Measurements from ENCODE around the gene SPARCL1. TPM values are rescaled to one million over a fixed set of nuclear protein-coding genes. Genes with fewer than 3 reads are reported as not detected.

The SPARCL1 gene
- polyA plus RNA-seq, 1 of the 3 experiments (the other 2 are of a cell fraction) = not detected

DNA sequence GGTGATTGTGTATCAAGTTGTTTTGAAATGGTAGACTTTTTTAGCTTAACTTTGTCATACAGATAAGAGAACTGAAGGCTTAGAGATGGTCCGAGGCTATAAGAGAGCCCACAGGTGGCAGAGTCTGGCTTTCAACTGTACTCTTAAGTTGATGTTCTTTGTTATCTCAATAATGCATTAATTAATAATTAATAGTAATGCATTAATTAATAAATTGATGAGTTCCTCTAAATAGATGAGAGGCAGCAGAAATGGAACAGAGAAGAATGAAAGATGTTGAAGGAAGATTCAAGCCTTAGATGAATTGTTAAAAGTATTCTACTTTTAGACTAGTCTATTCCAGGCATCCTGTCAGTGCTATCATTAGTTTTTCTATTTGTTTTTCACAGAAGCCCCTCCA, 84.4 kb downstream of the SPARCL1 start:
- no peak overlapping the region for H3K4me3 ChIP-seq (ENCODE audit: low read depth in 2 of 2, low read length in 1 of 2)
- no peaks in the 10 kb centered on the region for H3K9me2 ChIP-seq
- H2AFZ ChIP-seq (ENCODE audit: low read depth) = no peak overlapping the region
- no peak overlapping the region for H3K4me2 ChIP-seq
- no peaks in the 10 kb centered on the region; the same call in 1 of the 2 replicates for H3K79me2 ChIP-seq (ENCODE audit: insufficient read depth)
- no peaks in the 10 kb centered on the region for H3F3A ChIP-seq (replicated peaks; ENCODE audit: insufficient read depth)
- H3K36me3 ChIP-seq (replicated peaks in 1 of 2; ENCODE audit: control insufficient read depth in 1 of 2, insufficient read depth in 2 of 2, low read length in 1 of 2) = peaks cover 38 to 47% of the 10 kb centered on the region in 2 experiments
- H3K27ac ChIP-seq (ENCODE audit: low read depth in 2 of 2, low read length in 1 of 2) = no peak overlapping the region
- ChIA-PET POLR2A (no interaction called here), CTCF (interaction anchor here (0.7 to 2.2 kb wide), 2 partner anchors 9 to 22 kb away, joined by 3 to 6 read pairs; no protein-coding TSS in a partner anchor)
- no peaks in the 10 kb centered on the region for H3K9me3 ChIP-seq
- H4K20me1 ChIP-seq (ENCODE audit: insufficient read depth) = no peaks in the 10 kb centered on the region
- no peak for DNase-seq
- no peak overlapping the region for H3K9ac ChIP-seq
- H3K27me3 ChIP-seq (ENCODE audit: insufficient read depth) = no peaks in the 10 kb centered on the region
- 91% methylated on average over 1 of the region's 1 CpG for WGBS (ENCODE audit: low lambda C conversion rate)
- TF ChIP-seq, protein P1, sequence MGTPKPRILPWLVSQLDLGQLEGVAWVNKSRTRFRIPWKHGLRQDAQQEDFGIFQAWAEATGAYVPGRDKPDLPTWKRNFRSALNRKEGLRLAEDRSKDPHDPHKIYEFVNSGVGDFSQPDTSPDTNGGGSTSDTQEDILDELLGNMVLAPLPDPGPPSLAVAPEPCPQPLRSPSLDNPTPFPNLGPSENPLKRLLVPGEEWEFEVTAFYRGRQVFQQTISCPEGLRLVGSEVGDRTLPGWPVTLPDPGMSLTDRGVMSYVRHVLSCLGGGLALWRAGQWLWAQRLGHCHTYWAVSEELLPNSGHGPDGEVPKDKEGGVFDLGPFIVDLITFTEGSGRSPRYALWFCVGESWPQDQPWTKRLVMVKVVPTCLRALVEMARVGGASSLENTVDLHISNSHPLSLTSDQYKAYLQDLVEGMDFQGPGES (IDR thresholded peaks at IDR 0.05; ENCODE audit: low read depth, low read length) = no peak
- no peak for TF ChIP-seq POLR2AphosphoS5 (IDR thresholded peaks at IDR 0.05; ENCODE audit: low read depth, low read length)
- TF ChIP-seq ELF1 (IDR thresholded peaks at IDR 0.05) = no peak
- no peak for TF ChIP-seq FOXM1 (IDR thresholded peaks at IDR 0.05; ENCODE audit: low read depth)
- TF ChIP-seq GATA2 (CRISPR knock-in tag; IDR thresholded peaks at IDR 0.05) = no peak
- no peak for TF ChIP-seq RCOR1 (IDR thresholded peaks at IDR 0.05; ENCODE audit: low read length)
- no peak for TF ChIP-seq JUND (IDR thresholded peaks at IDR 0.05)
- TF ChIP-seq RAD21 (IDR thresholded peaks at IDR 0.05; ENCODE audit: low read length) = no peak
- no peak for TF ChIP-seq SMC3 (IDR thresholded peaks at IDR 0.05; ENCODE audit: low read depth, low read length)
- TF ChIP-seq CHD2 (IDR thresholded peaks at IDR 0.05; ENCODE audit: low read length, partially characterized antibody) = no peak
- no peak for TF ChIP-seq EP300 (IDR thresholded peaks at IDR 0.05; ENCODE audit: borderline replicate concordance in 1 of 2, low read depth in 1 of 2, low read length in 1 of 2)
- no peak for TF ChIP-seq RFX5 (IDR thresholded peaks at IDR 0.05; ENCODE audit: low read length)
- no peak for TF ChIP-seq TEAD4 (IDR thresholded peaks at IDR 0.05; ENCODE audit: borderline replicate concordance, insufficient read depth)
- no peak for TF ChIP-seq NRF1 (IDR thresholded peaks at IDR 0.05; ENCODE audit: low read depth, low read length)
- TF ChIP-seq MEF2A (IDR thresholded peaks at IDR 0.05; ENCODE audit: borderline replicate concordance, low read depth) = no peak
- no peak for TF ChIP-seq YY1 (IDR thresholded peaks at IDR 0.05; ENCODE audit: low read depth)
- TF ChIP-seq, protein P2, sequence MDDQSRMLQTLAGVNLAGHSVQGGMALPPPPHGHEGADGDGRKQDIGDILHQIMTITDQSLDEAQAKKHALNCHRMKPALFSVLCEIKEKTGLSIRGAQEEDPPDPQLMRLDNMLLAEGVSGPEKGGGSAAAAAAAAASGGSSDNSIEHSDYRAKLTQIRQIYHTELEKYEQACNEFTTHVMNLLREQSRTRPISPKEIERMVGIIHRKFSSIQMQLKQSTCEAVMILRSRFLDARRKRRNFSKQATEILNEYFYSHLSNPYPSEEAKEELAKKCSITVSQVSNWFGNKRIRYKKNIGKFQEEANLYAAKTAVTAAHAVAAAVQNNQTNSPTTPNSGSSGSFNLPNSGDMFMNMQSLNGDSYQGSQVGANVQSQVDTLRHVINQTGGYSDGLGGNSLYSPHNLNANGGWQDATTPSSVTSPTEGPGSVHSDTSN (IDR thresholded peaks at IDR 0.05) = no peak
- no peaks in the 10 kb centered on the region for H3K4me1 ChIP-seq (ENCODE audit: control insufficient read depth in 1 of 2, insufficient read depth in 2 of 2, low read depth in 1 of 2, low read length in 1 of 2)

DNA sequence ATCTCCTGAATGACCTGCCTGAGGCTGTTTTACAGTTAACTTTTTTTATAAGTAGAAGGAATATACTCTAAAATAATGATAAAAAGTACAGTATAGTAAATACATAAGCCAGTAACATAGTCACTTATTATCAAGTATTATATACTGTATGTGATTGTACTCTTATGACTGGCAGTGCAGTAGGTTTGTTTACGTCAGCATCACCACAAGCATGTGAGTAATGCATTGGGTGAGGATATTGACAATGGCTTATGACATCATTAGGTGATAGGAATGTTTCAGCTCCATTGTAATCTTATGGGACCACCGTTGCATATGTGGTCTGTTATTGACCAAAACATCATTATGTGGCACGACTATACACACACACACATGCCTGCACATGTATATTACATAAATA, 86.3 kb downstream of the SPARCL1 start:
- TF ChIP-seq RCOR1 (IDR thresholded peaks at IDR 0.05; ENCODE audit: low read length) (no peak), GABPA (IDR thresholded peaks at IDR 0.05; ENCODE audit: low read depth) (no peak), FOXJ3 (CRISPR knock-in tag; IDR thresholded peaks at IDR 0.05) (no peak), SIN3A (IDR thresholded peaks at IDR 0.05; ENCODE audit: borderline replicate concordance, low read depth, low read length) (no peak), FOSL2 (IDR thresholded peaks at IDR 0.05; ENCODE audit: borderline replicate concordance, low read depth) (no peak), SMC3 (IDR thresholded peaks at IDR 0.05; ENCODE audit: low read depth, low read length) (no peak), JUND (IDR thresholded peaks at IDR 0.05) (no peak)
- TF ChIP-seq, protein P1 (IDR thresholded peaks at IDR 0.05; ENCODE audit: low read depth, low read length) = no peak
- Histone ChIP-seq H3K27me3 (ENCODE audit: insufficient read depth) (no peaks in the 10 kb centered on the region), H3K27ac (ENCODE audit: low read depth in 2 of 2, low read length in 1 of 2) (no peak overlapping the region), H3K9me3 (no peaks in the 10 kb centered on the region), H3F3A (replicated peaks; ENCODE audit: insufficient read depth) (no peaks in the 10 kb centered on the region), H3K4me1 (ENCODE audit: control insufficient read depth in 1 of 2, insufficient read depth in 2 of 2, low read depth in 1 of 2, low read length in 1 of 2) (no peaks in the 10 kb centered on the region), H3K36me3 (replicated peaks in 1 of 2; ENCODE audit: control insufficient read depth in 1 of 2, insufficient read depth in 2 of 2, low read length in 1 of 2) (peaks cover 39 to 50% of the 10 kb centered on the region in 2 experiments), H3K9me2 (no peaks in the 10 kb centered on the region), H2AFZ (ENCODE audit: low read depth) (no peak overlapping the region), H4K20me1 (ENCODE audit: insufficient read depth) (no peaks in the 10 kb centered on the region), H3K4me3 (ENCODE audit: low read depth in 2 of 2, low read length in 1 of 2) (no peak overlapping the region), H3K79me2 (ENCODE audit: insufficient read depth) (no peaks in the 10 kb centered on the region; the same call in 1 of the 2 replicates), H3K9ac (no peak overlapping the region), H3K4me2 (no peak overlapping the region)
- ChIA-PET POLR2A (no interaction called here), CTCF (interaction anchor here (0.8 to 1.3 kb wide), 3 partner anchors 22 to 68 kb away, joined by 3 to 5 read pairs (median 5); no protein-coding TSS in a partner anchor)
- DNase-seq = no peak
- 87% methylated on average over 3 of the region's 3 CpGs for WGBS (ENCODE audit: low lambda C conversion rate)
